Small intestine (tissue), 16 donors: ENCODE data around the gene IFT81. TPM values are rescaled to one million over a fixed set of nuclear protein-coding genes. Genes with fewer than 3 reads are reported as not detected.
A peak's percentile ranks its signal among the peaks of the same experiment; 100 is the strongest.
"Not testable (repeated sequence)": the region's sequence is repeated elsewhere in the genome, so short reads cannot be mapped to it uniquely, and the experiment has no call there.

Experiments
- DNase-seq, 2 donors: peaks; one replicate each; pipeline versions ENCODE4 v3.0.0 to v3.0.0-alpha.2; 2013
- FAIRE-seq: peaks from 2 replicates; lab custom pipeline; 2012; peaks lifted over from hg19 to GRCh38; lab: Jason Lieb, UNC
- H3K27ac ChIP-seq, 3 donors: one replicate each; pipeline ENCODE4 v1.5.1; 2013; ENCODE audit warnings: low read length in 2 of 3, mild to moderate bottlenecking in 2 of 3, control low read depth in 1 of 3, inconsistent platforms in 1 of 3, low read depth in 1 of 3, moderate library complexity in 1 of 3
- H3K27me3 ChIP-seq, 3 donors: one replicate each; pipeline ENCODE4 v1.6.1; 2013; ENCODE audit warnings: low read length in 3 of 3, inconsistent platforms in 1 of 3; ENCODE audit not compliant: control insufficient read depth in 3 of 3, insufficient read depth in 3 of 3
- H3K36me3 ChIP-seq, 3 donors: one replicate each; pipeline ENCODE4 v1.6.1; 2013; ENCODE audit warnings: low read length in 3 of 3, inconsistent platforms in 1 of 3, low read depth in 1 of 3, mild to moderate bottlenecking in 1 of 3, moderate library complexity in 1 of 3; ENCODE audit not compliant: control insufficient read depth in 3 of 3, insufficient read depth in 2 of 3
- H3K4me1 ChIP-seq, 3 donors: one replicate each; pipeline ENCODE4 v1.6.1; 2013; ENCODE audit warnings: low read length in 2 of 3, inconsistent platforms in 1 of 3, low read depth in 1 of 3, mild to moderate bottlenecking in 1 of 3, moderate library complexity in 1 of 3; ENCODE audit not compliant: control insufficient read depth in 3 of 3, insufficient read depth in 2 of 3
- H3K4me3 ChIP-seq, 3 donors: one replicate each; pipeline ENCODE4 v1.5.1; 2013; ENCODE audit warnings: low read length in 3 of 3, control low read depth in 1 of 3, inconsistent platforms in 1 of 3, low read depth in 1 of 3, mild to moderate bottlenecking in 1 of 3, moderate library complexity in 1 of 3
- H3K9me3 ChIP-seq, 2 donors: one replicate each; pipeline ENCODE4 v1.6.1; 2013; ENCODE audit warnings: low read depth in 1 of 2, low read length in 1 of 2; ENCODE audit not compliant: control insufficient read depth in 2 of 2, insufficient read depth in 1 of 2
- WGBS, 3 donors: extraction: QIAGEN DNeasy Blood & Tissue Kit; methylation state at CpG; one replicate each; pipeline ENCODE4 v1.1.7; 2013; 5-methylcytosine and 5-hydroxymethylcytosine counted together
- long read RNA-seq, 10 donors: transcript quantifications; one replicate each; lab custom pipeline, GENCODE V29; 2026
- polyA plus RNA-seq, 4 donors: library from polyadenylated mRNA; stranded (reverse) in 3 of 4; unstranded in 1 of 4; fragments of 200-250 nt in 3 of 4; fragments of 120-200 nt in 1 of 4; gene quantifications; one replicate each; pipeline versions ENCODE4 v1.2.1 to v1.2.3, GENCODE V29; 2013
- donor health status: healthy with polysubstance abuse.
- donor health status: control.
- donor health status: control.
- donor health status: Bipolar disorder and iron deficiency.
- donor health status: healthy.

The IFT81 gene, protein sequence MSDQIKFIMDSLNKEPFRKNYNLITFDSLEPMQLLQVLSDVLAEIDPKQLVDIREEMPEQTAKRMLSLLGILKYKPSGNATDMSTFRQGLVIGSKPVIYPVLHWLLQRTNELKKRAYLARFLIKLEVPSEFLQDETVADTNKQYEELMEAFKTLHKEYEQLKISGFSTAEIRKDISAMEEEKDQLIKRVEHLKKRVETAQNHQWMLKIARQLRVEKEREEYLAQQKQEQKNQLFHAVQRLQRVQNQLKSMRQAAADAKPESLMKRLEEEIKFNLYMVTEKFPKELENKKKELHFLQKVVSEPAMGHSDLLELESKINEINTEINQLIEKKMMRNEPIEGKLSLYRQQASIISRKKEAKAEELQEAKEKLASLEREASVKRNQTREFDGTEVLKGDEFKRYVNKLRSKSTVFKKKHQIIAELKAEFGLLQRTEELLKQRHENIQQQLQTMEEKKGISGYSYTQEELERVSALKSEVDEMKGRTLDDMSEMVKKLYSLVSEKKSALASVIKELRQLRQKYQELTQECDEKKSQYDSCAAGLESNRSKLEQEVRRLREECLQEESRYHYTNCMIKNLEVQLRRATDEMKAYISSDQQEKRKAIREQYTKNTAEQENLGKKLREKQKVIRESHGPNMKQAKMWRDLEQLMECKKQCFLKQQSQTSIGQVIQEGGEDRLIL
- 10 to 100 TPM in 1 of 4 donors, 1 to 10 TPM in 2, under 1 TPM in 1; 0.54 to 10.2 (median 2.6) TPM for polyA plus RNA-seq
- long read RNA-seq, donor 1, partial matches to known transcripts = 0 of 1 reads
- long read RNA-seq, donor 1, other reads (novel, unspliced or antisense) = 0 of 1 reads
- long read RNA-seq, donor 2 = 0 reads
- long read RNA-seq, donor 3 = 0 reads
- long read RNA-seq, donor 4 = 0 reads
- long read RNA-seq, donor 5 = 0 reads
- long read RNA-seq, donor 6 = 0 reads
- long read RNA-seq, donor 7 = 0 reads
- long read RNA-seq, donor 8 = 0 reads
- long read RNA-seq, donor 9 = 0 reads
- long read RNA-seq, donor 10, partial matches to known transcripts = 0 of 2 reads
- long read RNA-seq, donor 10, other reads (novel, unspliced or antisense) = 0 of 2 reads

DNA sequence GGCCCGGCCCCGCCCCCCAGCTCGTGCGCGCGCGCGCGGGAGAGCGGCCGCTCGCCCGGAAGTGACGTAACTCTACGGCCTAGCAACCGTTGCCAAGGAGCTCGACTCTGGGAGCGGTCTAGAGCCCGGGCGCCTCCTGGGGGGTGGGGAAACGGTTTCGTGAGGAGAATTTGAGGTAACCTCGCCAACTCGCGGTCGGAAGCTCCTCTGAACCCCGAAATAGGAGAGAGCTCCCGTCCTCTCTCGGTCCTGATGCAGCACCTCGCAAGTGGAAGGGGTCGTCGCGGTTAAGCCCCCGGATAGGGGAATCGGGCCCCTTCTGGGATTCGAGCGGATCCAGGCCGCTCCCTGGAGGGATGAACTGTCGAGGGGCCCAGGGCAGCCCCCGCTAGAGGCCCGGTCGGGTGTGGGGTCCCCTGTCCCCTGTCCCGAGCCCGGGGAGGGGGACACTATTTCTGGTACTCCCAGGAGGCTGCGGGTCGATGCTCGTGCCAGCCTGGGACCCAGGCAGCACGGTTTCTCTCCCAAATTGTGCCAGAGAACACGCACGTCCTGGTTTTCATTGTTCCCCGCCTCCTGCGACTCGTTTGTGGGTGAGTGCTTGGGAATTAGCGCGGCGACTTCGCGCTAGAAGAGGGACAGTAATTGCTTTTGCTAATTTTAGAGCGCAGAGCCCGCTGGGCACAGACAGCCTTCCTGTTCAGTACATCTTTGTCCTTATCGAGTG lies at the start of gene IFT81:
Gene IFT81, plus strand, starts transcription at position 89 of the 727 bp plus-strand sequence. CDS start 3,024 bp downstream, outside the sequence.
- peak; percentile 92 to 97 for DNase-seq
- H3K4me1 ChIP-seq = peaks cover 0 to 4% (median 0%) of the 10 kb centered on the region in 3 donors
- no peaks in the 10 kb centered on the region for H3K9me3 ChIP-seq
- peaks cover 0 to 5% (median 0%) of the 10 kb centered on the region in 3 donors for H3K27me3 ChIP-seq
- H3K4me3 ChIP-seq = peak within 1 kb of the TSS; percentile 68 to 100 (median 91)
- WGBS, 3 donors = 0 to 1% (median 0%) methylated on average over 60 to 61 of the region's 61 CpGs
- H3K27ac ChIP-seq = peak within 1 kb of the TSS in 2 of 3 donors; percentile 86 to 91
- peaks cover 0 to 3% (median 0%) of the 10 kb centered on the region in 3 donors for H3K36me3 ChIP-seq
- no peak for FAIRE-seq

DNA sequence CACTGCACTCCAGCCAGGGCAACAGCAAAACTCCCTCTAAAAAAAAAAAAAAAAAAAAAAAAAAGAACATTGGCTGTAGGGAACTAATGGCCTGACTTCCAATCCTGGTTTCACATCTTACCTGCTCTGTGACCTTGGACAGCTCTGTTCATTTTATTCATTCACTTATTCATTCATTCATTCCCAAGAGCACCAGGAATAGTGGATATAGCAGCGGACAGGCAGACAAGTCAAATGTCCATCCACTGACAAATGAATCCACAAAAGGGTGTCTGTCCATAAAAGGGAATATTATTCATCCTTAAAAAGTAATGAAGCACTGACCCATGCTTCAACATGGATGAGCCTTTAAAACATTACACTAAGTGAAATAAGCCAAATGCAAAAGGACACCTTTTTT lies 48.3 kb upstream of the IFT81 start:
- Histone ChIP-seq H3K9me3 (no peaks in the 10 kb centered on the region), H3K4me1 (peaks cover 0 to 4% (median 0%) of the 10 kb centered on the region in 3 donors), H3K36me3 (no peaks in the 10 kb centered on the region), H3K4me3 (no peak overlapping the region), H3K27me3 (no peaks in the 10 kb centered on the region), H3K27ac (no peak overlapping the region)
- DNase-seq = no peak
- 91 to 100% (median 96%) methylated on average over 1 of the region's 1 CpG for WGBS, 3 donors
- no peak for FAIRE-seq

DNA sequence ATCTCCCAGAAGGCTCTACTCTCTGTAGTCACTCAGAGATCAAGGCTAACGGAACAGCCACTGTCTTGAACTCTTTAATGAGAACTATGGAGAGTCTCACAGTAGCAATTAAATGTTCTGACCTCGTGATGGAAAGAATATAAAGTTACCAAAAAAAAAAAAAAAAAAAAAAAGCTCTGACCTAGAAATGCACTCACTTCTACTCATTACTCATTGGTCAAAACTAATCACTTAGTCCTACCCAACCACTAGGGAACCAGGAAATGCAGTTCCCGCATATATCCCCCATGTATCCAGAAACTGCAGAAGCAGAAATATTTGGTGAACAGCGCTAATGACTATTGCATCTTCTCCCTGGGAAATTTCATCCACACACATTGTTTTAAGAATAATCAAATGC lies 46.4 kb upstream of the IFT81 start:
- Histone ChIP-seq H3K36me3 (no peaks in the 10 kb centered on the region), H3K27ac (no peak overlapping the region), H3K4me3 (no peak overlapping the region), H3K9me3 (no peaks in the 10 kb centered on the region), H3K27me3 (no peaks in the 10 kb centered on the region), H3K4me1 (peaks cover 0 to 4% (median 0%) of the 10 kb centered on the region in 3 donors)
- DNase-seq (no peak), FAIRE-seq (no peak)
- 81 to 82% (median 81%) methylated on average over 4 of the region's 4 CpGs for WGBS, 3 donors

DNA sequence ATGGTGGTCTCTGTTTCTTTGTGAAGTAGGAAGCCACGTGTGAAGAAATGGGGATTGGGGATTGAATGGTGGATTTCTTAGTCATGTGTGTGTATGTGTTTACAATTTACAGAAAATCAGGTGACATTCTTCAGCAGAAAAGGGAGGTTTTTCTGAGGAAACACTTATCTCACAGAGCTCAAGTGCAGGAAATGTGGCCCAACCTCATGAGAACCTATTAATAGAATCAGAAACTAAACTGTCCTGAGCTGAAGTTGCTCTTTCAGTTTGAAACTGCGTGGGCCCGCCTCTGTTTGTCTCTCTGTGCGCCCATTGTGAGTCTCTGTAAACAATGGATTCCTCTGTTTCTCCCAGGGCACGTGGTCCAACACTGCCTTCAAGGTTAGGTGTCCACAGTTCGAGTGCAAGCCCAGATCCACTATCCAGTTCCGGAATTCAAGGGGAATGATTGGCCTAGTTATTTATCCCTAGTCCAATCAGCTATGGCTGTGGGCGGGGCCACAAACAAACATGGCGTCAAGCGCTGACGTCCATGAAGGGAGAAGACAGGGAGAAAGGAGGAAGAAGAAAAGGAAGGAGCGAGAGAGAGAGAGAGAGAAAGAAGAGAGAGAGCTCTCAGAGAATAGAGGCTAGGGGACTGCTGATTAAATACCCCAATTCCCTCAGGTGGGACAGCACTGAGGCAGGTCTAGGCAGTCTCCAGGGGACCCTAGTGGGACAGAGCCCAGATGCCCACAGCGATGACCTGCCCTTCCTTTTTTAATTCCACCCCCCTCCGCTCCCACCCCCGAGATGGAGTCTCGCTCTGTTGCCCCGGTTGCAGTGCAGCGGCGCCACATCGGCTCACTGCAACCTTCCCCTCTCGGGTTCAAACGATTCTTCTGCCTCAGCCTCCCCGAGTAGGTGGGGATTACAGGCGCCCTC lies 44.4 kb upstream of the IFT81 start:
- Histone ChIP-seq H3K27ac (peak overlapping the region; percentile 53 to 92 (median 61)), H3K4me3 (peak overlapping the region in 1 of 3 donors; percentile 9), H3K9me3 (no peaks in the 10 kb centered on the region), H3K27me3 (no peaks in the 10 kb centered on the region), H3K4me1 (peaks cover 0 to 4% (median 0%) of the 10 kb centered on the region in 3 donors), H3K36me3 (no peaks in the 10 kb centered on the region)
- WGBS, 3 donors = 63 to 74% (median 68%) methylated on average over 24 of the region's 24 CpGs
- FAIRE-seq (no peak), DNase-seq (peak; percentile 22 to 48)

DNA sequence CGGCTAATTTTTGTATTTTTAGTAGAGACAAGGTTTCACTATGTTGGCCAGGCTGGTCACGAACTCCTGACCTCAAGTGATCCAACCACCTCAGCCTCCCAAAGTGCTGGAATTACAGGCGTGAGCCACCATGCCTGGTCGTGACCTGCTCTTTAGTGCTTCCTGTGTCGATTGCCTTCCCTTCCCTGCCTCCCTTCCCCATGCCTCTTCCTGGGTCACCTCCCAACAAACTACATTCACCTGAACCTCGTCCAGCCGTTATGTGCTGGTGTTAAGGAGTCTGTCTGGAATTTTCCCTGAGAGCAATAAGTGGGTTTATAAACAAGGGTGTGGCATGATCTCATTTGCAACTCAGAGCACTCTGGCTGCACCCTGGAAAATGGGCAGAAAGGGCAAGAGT lies 43.7 kb upstream of the IFT81 start:
- FAIRE-seq = no peak
- Histone ChIP-seq H3K4me3 (no peak overlapping the region), H3K4me1 (peaks cover 0 to 4% (median 0%) of the 10 kb centered on the region in 3 donors), H3K27ac (no peak overlapping the region), H3K36me3 (no peaks in the 10 kb centered on the region), H3K27me3 (no peaks in the 10 kb centered on the region), H3K9me3 (no peaks in the 10 kb centered on the region)
- 51 to 75% (median 54%) methylated on average over 7 of the region's 7 CpGs for WGBS, 3 donors
- DNase-seq = peak in 1 of 2 donors; percentile 8

DNA sequence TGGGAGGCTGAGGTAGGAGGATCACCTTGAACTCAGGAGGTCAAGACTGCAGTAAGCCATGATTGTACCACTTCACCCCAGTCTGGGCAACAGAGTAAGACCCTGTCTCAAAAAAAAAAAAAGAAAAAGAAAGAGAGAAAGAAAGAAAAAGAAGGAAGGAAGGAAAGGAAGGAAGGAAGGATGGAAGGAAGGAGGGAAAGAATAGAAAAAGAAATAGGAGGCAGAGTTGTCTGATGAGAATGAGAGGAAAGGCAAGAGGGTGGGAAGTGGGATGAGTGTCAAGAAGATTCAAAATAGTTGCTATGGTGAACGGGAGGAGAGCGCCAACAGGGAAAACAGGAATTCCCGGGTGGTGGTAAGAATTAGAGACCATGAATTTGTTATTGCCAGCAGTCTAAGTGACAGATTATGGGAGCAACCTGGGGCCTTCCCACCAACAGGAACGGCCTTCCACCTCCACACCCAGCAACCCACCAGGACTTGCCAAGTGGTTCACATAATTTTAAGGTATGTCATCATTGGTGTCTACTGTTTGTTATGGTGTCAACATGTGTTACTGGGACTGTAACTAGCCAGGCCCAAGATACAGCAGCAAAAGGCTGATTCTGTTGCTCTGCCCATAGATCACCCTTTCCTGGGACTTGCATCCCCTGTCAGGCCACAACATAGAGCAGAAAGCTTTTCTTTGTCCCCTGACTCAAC lies 39.7 kb upstream of the IFT81 start:
- peaks cover 0 to 2% (median 0%) of the 10 kb centered on the region in 3 donors for H3K27me3 ChIP-seq
- H3K27ac ChIP-seq = no peak overlapping the region
- 79 to 84% (median 82%) methylated on average over 4 of the region's 4 CpGs for WGBS, 3 donors
- no peaks in the 10 kb centered on the region for H3K9me3 ChIP-seq
- DNase-seq = no peak
- no peak for FAIRE-seq
- H3K36me3 ChIP-seq = no peaks in the 10 kb centered on the region
- no peak overlapping the region for H3K4me3 ChIP-seq
- H3K4me1 ChIP-seq = no peaks in the 10 kb centered on the region

DNA sequence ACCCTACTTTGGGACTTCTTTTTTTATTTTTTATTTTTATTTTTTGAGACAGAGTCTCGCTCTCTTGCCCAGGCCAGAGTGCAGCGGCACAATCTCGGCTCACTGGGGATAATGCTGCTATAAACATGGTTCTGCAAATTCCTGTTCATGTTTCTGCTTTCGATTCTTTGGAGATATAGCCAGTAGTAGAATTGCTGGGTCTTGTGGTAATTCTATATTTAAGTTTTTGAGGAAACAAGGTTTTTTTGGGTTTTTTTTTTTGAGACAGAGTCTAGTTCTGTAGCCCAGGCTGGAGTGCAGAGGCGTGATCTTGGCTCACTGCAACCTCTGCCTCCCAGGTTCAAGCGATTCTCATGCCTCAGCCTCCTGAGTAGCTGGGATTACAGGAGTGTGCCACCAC lies 35.9 kb upstream of the IFT81 start:
- WGBS, 3 donors = 77 to 88% (median 83%) methylated on average over 6 of the region's 6 CpGs
- not testable (repeated sequence) for H3K27ac ChIP-seq, FAIRE-seq, H3K27me3 ChIP-seq, H3K36me3 ChIP-seq, H3K4me3 ChIP-seq, H3K4me1 ChIP-seq, DNase-seq, H3K9me3 ChIP-seq
